Endothelial cell (in vitro differentiated cells): ENCODE data around the gene TREML4. TPM values are rescaled to one million over a fixed set of nuclear protein-coding genes. Genes with fewer than 3 reads are reported as not detected.

Experiments
- DNase-seq: peaks from one replicate; pipeline ENCODE4 v3.0.0; 2021; ENCODE audit warnings: low spot score
- H3K27ac Mint-ChIP-seq: one replicate; pipeline ENCODE4 v1.8.0; 2021; ENCODE audit warnings: mixed read lengths, inconsistent platforms; ENCODE audit not compliant: unreplicated experiment
- H3K27me3 Mint-ChIP-seq: one replicate; pipeline ENCODE4 v1.8.0; 2021; ENCODE audit warnings: mild to moderate bottlenecking, moderate library complexity, mixed read lengths, inconsistent platforms; ENCODE audit not compliant: unreplicated experiment
- H3K36me3 Mint-ChIP-seq: one replicate; pipeline ENCODE4 v1.8.0; 2021; ENCODE audit warnings: mild to moderate bottlenecking, low read depth, mixed read lengths, inconsistent platforms; ENCODE audit not compliant: unreplicated experiment
- H3K4me1 Mint-ChIP-seq: one replicate; pipeline ENCODE4 v1.8.0; 2021; ENCODE audit warnings: mild to moderate bottlenecking, mixed read lengths, inconsistent platforms; ENCODE audit not compliant: unreplicated experiment
- H3K4me3 Mint-ChIP-seq: one replicate; pipeline ENCODE4 v1.8.0; 2021; ENCODE audit warnings: mild to moderate bottlenecking, mixed read lengths, inconsistent platforms; ENCODE audit not compliant: unreplicated experiment
- H3K9me3 Mint-ChIP-seq: one replicate; pipeline ENCODE4 v1.8.0; 2021; ENCODE audit warnings: mixed read lengths, inconsistent platforms; ENCODE audit not compliant: unreplicated experiment
- CTCF ChIP-seq: fragments of 200-600 bp; sonication (generic); IDR thresholded peaks from one replicate; pipeline ENCODE4 v1.5.0; 2021; ENCODE audit warnings: antibody characterized with exemption; ENCODE audit not compliant: unreplicated experiment
- total RNA-seq: library from RNA; stranded (reverse); fragmentation: NEBNext Ultra II Directional; extraction: Animal tissue kit (Norgen Biotek cat#: 25700); gene quantifications from one replicate; pipeline ENCODE4 v1.2.1, GENCODE V29; 2021; ENCODE audit not compliant: unreplicated experiment

TREML4 gene
- total RNA-seq, 1 donor from 2014 or later: 0.15 TPM

GRCh38 chr6:41266541-41266940 is 38.4 kb downstream of the TREML4 start:
- Mint-ChIP-seq H3K36me3 (no peaks in the 10 kb centered on the region), H3K4me1 (no peaks in the 10 kb centered on the region), H3K27ac (no peak overlapping the region), H3K4me3 (no peak overlapping the region), H3K9me3 (no peaks in the 10 kb centered on the region), H3K27me3 (no peaks in the 10 kb centered on the region)
- no peak for TF ChIP-seq CTCF
- DNase-seq: no peak

- TF ChIP-seq CTCF: no peak
- Mint-ChIP-seq H3K4me3 (no peak overlapping the region), H3K9me3 (no peaks in the 10 kb centered on the region), H3K27ac (no peak overlapping the region), H3K4me1 (peaks cover 2% of the 10 kb centered on the region), H3K36me3 (no peaks in the 10 kb centered on the region), H3K27me3 (no peaks in the 10 kb centered on the region)
- DNase-seq: no peak
Measured at GRCh38 chr6:41268478-41268877, 40.3 kb downstream of the TREML4 start.

GRCh38 chr6:41269166-41269565 is 41.0 kb downstream of the TREML4 start:
- DNase-seq: no peak
- no peaks in the 10 kb centered on the region for H3K36me3 Mint-ChIP-seq
- no peaks in the 10 kb centered on the region for H3K27me3 Mint-ChIP-seq
- H3K27ac Mint-ChIP-seq: no peak overlapping the region
- no peak for TF ChIP-seq CTCF
- H3K9me3 Mint-ChIP-seq: no peaks in the 10 kb centered on the region
- H3K4me1 Mint-ChIP-seq: peaks cover 2% of the 10 kb centered on the region
- no peak overlapping the region for H3K4me3 Mint-ChIP-seq

- TF ChIP-seq CTCF: no peak
- Mint-ChIP-seq H3K27me3 (no peaks in the 10 kb centered on the region), H3K36me3 (no peaks in the 10 kb centered on the region), H3K4me3 (no peak overlapping the region), H3K27ac (no peak overlapping the region), H3K9me3 (no peaks in the 10 kb centered on the region), H3K4me1 (peaks cover 2% of the 10 kb centered on the region)
- DNase-seq: no peak
Measured at GRCh38 chr6:41269716-41270115, 41.6 kb downstream of the TREML4 start.

- no peak for TF ChIP-seq CTCF
- Mint-ChIP-seq H3K4me3 (no peak overlapping the region), H3K4me1 (peaks cover 6% of the 10 kb centered on the region), H3K27ac (no peak overlapping the region), H3K36me3 (no peaks in the 10 kb centered on the region), H3K27me3 (no peaks in the 10 kb centered on the region), H3K9me3 (no peaks in the 10 kb centered on the region)
- DNase-seq: no peak
Measured at GRCh38 chr6:41271901-41272395, 43.8 kb downstream of the TREML4 start.
